Effector CD4-positive, alpha-beta T cell (primary cell): ENCODE results near the gene OMP.

Experiments used
- DNase-seq: peaks from one replicate; pipeline ENCODE4 v3.0.0-alpha.2; 2020

Gene OMP

DNA sequence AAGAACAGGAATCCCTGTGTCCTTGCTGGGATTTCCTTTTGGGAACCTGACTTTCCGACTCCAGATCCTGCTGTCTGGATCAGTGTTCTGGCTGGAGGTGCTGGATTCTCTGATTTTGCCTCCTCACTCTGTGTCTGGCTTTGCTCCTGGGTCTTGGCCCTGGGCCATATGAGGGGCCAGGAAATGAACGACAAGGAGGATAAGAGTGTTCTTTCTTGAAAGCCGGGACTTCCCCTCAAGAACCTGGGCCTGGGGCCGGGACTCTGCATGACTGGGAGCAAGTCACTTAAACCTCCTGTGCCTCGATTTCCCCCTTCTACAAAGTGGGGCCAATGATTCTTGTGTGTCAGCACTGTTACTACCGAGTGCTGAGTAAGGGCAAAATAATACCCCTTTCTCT is 22.6 kb downstream of the OMP start:
- no peak for DNase-seq

DNA sequence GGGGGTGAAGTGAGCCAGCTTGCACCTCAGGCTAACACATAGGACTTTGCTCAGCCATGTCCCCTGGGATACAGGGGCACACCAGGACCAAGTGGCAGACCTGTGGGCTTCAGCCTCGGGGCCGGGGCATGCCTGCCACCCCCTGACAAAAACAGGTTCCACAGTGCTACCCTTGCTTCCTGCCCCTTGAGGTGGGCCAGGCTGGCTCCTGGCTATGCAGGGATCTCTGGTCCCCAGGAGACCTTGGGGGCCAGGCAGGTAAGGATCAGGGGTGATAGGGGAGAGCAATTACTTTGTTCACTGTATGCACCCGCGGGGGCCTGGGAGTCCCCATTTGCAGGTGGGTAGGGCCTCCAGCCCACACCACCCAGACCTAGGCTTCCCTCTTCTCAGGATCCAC is 23.1 kb downstream of the OMP start:
- no peak for DNase-seq

- DNase-seq = no peak
These were observed 23.6 kb downstream of the OMP start for GRCh38 chr11:77126156-77126775.

DNA sequence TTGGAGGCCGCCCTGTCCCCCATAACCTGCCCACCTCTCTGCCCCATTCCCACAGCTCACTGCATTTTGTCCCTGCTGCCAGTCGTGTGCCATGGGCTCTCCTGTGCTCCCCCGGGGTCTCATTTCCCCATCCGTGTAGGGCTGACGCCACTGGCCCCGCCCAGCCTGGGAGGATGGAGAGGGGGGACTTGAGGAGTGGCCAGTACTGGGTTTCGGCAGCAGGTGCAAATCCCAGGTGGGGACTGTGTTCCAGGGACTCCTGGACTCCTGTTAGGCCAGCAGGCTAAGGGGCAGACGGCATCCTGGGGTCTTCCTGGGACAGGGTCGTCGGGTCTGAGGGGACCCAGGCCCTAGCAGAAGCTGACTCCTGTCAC is 24.2 kb downstream of the OMP start:
- DNase-seq = no peak

GRCh38 chr11:77127235-77127911 is 24.7 kb downstream of the OMP start:
- peak; percentile 48 for DNase-seq

DNA sequence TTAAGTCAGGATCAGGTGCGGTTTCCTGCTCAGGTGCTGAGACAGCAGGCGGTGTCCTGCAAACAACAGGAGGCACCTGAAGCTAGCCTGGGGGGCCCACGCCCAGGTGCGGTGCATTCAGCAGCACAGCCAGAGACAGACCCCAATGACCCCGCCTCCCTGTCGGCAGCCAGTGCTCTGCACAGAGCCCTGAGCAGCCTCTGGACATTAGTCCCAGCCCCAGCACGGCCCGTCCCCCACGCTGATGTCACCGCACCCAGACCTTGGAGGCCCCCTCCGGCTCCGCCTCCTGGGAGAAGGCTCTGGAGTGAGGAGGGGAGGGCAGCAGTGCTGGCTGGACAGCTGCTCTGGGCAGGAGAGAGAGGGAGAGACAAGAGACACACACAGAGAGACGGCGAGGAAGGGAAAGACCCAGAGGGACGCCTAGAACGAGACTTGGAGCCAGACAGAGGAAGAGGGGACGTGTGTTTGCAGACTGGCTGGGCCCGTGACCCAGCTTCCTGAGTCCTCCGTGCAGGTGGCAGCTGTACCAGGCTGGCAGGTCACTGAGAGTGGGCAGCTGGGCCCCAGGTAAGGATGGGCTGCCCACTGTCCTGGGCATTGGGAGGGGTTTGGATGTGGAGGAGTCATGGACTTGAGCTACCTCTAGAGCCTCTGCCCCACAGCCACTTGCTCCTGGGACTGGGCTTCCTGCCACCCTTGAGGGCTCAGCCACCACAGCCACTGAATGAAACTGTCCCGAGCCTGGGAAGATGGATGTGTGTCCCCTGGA is 25.5 kb downstream of the OMP start, which contains the start of gene MYO7A:
Gene MYO7A, plus strand, starts transcription at position 327 of the 772 bp plus-strand sequence. CDS start 2,389 bp downstream, outside the sequence.
- no peak for DNase-seq

DNA sequence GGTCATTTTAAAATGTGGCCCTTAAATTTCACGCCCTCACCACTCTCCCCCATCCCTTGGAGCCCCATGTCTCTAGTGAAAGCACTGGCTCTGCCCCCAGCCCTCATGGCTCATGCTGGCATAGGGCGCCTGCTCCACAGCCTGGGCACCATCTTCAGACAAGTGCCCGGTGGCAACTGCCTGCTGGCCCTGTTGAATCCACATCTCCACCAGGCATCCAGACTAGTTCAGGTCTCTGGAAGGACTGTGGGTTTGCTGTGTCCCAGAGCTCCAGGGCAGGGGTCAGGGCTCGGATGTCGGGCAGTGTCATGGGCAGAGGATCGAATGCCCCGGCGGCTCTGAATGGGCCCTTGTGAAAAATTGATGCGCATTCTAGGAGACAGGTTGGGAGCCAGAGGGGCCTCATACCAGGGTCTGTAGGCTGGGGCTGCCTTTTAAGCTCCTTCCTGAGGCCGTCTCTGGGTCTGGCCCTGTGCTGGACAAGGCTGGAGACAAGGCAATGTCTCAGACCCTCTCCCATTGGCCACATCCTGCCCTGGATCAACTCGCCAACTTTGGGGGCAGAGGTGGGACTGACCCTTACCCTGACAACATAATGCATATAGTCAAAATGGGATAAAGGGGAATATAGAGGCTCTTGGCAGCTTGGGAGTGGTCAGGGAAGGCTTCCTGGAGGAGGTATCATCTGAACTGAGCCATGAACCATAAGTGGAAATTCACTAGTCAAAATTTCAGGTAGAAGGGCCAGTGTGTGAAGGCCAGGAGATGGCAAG is 26.6 kb downstream of the OMP start:
- DNase-seq = no peak

DNA sequence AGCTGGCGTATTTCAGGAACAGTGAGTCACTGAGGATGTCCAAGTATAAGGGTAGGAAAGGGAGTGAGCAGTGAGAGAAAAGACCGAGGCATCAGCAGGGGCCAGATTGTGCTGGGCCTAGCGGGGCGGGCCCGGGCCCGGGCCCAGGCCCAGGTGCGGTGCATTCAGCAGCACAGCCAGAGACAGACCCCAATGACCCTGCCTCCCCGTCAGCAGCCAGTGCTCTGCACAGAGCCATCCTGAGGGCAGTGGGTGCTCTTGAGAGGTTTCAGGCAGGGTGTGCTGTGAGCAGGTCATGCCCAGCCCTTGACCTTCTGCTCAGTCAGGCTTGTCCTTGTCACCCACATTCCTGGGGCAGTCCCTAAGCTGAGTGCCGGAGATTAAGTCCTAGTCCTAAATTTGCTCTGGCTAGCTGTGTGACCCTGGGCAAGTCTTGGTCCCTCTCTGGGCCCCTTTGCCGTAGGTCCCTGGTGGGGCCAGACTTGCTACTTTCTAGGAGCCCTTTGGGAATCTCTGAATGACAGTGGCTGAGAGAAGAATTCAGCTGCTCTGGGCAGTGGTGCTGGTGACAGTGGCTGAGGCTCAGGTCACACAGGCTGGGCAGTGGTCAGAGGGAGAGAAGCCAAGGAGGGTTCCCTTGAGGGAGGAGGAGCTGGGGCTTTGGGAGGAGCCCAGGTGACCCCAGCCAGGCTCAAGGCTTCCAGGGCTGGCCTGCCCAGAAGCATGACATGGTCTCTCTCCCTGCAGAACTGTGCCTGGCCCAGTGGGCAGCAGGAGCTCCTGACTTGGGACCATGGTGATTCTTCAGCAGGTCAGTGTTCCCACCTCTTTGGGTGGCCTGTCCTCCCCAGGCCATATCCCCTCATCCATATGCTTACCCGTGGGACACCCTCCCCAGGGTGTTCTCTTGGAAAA is 27.5 kb downstream of the OMP start:
- DNase-seq = no peak

DNA sequence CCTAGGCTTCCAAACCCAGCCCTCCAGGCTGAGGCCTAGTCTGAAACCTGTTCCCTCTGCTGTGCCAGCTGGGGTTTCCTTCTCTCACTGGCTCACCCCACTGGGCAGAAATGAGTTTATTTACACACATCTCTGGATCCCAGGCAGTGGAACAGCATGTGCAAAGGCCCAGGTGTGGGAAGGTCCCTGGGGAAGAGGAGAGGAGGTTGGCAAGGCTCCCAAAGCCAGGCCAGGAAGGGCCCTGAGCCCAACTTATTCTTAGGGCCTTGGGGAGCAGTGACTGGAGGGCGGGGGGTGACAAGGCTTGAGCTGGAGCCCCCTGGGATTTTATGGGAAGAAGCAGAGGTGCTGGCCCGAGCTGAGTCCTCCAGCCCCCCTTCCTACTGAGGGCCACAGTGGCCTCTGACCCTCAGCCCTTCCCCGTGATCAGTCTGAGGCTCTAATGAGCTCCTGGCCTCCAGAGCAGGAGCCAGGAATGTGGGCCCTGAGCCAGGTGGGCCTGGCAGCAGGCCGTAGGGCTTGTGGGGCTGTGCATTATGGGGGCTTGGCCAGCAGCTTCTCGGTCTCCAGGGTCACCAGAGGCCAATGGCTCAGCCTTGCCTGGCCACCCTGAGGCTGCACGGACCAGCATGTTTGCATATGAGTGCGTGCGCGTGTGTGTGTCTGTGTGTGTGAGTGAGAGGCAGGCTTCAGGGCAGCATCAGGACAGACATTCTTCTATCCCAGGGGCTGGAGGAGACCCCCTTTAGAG is 28.3 kb downstream of the OMP start:
- no peak for DNase-seq

DNA sequence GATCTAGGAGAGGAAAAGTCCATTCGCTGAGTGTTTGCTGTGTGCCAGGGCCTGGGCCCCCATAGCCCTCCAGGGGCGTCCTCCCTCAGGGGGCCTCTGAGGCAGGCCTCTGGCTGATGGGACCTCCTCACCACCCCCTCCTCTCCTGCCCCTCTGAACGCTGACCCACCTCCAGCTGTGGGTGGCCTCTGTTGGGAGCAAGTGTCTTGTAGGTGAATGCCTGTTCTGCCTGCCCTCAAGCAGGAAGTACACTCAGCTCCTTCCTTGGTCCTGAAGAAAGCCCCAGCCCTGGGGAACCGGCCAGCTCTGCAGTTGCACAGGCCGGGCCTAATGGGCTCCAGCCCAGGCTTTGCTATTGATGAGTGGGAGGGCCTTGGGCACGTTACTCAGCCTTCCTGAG is 28.9 kb downstream of the OMP start:
- no peak for DNase-seq

DNA sequence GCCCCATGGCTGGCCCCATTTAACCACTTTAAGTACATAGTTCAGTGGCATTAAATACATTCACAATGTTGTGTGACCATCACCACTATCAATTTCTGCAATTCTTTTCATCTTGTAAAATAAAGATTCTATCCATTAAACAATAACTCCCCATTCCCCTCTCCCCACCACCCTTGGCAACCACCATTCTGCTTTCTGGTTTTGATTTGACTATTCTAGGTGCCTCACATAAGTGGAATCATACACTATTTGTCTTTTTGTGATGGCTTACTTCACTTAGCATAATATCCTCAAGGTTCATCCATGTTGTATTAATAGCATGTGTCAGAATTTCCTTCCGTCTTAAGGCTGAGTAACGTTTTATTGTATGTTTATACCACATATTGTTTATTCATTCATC is 32.4 kb downstream of the OMP start:
- DNase-seq = no peak

DNA sequence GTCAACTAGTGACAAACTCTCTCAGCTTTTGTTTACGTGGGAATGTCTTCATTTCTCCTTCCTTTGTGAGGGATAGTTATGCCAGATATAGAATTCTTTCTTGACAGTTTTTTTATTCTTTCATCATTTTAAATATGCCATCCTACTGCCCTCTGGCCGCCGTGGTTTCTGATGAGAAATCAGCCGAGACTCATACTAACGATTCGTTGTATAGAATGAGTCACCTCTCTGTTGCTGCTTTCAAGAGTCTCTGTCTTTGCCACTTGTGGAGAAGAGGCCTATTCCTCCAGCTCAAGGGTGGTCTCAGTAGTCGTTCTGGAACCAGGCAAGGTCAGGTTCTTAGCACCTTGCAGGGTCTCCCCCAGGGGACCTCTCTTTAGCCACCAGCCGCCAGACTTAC is 33.4 kb downstream of the OMP start:
- DNase-seq = no peak

- no peak for DNase-seq
These were observed 34.3 kb downstream of the OMP start for GRCh38 chr11:77136784-77137420.

DNA sequence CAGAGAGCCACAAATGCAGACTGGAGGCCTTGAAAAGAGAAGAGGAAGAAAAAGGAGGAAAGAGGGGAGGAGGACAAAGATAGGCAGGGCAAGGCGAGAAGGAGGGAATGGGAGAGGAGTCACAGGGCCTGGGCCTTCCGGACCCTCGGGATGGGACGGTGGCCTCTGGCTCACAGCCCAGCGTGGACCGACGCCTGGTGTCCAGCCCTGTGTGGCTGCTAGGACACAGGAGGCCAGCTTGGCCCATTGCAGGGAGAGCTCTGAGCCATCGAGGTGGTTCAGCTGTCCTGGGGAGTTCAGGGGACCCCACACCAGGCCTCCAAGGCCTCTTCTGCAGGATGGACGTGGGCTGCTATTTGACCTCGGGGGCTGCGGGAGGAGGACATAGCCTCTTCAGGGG is 34.8 kb downstream of the OMP start:
- no peak for DNase-seq

DNA sequence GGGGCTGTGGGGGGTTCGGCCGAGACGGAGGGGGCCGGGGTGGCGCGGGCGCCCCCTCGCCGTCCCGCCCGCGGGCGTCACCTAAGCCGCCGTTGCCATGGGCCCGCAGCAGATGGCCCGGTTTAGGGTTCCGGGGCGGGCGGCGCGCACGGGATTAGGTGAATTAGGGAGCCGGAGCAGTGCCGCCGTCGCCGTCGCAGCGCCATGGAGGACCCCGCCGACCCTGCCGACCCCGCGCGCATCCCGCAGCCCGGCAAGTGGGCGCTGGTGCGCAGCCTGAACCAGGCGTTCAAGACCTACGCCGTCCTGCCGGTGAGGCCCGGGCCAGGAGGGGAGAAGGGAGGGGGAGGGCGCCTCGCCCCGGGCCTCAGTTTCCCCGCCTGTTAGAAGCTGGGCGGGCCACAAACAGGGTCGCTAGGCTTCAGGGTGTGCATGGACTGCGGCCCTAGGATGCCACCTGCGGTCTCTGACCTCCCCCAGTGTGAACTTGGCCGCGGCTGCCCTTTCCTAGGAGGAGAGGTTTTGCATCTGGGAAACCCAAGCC is 35.5 kb downstream of the OMP start:
- no peak for DNase-seq

DNA sequence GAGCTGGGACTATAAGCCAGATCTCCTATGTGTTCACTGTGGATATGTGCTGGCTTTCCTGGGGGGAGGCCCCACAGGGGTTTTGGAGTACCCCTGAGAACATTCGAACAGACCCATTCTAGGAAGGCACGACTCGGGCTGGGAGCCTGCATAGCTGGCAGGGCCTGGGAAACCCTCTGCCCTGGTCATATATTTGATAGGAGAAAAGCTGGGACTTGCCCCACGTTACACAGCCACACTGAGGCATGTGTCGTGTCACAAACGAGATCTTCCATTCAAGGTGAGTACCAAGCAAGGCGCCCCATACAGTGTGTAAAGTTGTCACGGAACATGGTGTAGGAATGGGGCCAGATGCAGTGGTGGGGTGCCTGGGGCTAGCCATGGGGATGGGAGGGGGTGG is 36.6 kb downstream of the OMP start:
- DNase-seq = no peak

DNA sequence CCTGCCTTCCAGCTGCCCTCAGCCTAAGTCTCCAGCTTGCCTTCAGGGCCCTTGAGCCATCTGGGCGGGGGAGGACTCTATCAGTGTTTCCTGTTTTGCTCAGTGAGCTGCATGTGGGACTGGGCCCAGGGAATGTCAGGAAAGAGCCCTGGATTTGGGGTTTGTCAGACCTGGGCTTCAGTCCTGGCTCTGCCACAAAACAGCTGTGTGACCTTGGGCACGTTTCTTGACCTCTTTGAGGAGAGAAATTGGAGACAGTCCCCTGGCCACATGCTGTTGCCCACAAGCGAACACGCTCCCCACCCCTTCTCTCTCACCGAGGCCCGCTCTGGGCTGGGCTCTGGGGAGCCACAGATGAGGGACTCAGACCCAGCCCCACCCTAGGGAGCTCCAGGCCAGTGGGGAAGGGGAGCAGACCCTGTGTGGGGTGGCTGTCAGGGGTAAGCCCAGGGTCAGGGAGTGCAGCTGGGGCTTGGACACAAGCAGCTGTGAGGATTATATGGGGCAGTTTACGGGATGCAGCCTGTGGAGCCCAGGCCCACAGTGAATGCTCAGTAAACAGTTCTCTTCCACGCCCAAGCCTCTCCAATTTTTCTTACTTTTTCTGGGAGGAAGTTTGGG is 37.7 kb downstream of the OMP start:
- DNase-seq = no peak

DNA sequence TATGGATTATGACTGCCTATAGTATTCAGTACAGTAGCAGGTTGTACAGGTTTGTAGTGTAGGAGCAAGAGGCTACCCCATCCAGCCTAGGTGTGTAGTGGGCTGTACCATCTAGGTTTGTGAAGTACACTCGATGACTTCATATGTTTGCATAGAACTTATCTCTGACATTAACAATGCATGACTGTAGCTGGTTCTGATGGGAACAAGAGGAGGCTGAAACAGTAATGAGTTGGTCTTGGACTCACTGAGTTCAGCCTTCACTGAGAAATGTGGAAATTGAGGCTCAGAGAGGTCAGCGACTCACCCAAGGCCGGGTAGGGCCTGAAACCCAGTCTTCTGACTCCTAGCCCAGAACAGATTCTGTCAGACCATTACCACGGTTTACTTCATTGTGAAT is 38.4 kb downstream of the OMP start:
- DNase-seq = no peak

DNA sequence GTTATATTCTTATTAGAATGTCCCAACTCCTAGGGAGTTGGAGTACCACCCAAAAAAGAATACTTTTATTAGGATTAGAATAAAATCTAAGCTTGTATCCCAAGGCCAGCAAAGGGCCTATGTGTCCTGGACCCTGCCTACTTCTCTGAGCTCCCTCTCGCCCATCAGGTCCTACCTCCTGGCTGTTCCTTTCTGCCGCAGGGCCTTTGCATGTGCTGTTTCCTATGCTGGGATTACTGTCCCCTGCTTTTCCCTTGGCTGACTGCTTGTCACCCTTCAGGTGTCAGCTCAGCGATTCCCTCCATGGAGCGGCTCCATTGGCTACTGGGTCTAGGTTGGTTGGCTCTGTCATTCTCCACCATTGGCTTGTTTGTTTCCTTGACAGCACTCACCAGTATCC is 38.8 kb downstream of the OMP start:
- DNase-seq = no peak
